HEK293 (cell line): ENCODE measurements around the gene HIPK2.

ENCODE experiments used
- GFI1B ChIP-seq: fragments of 450-650 bp; formaldehyde crosslinking; IDR thresholded peaks from 2 replicates; pipeline ENCODE4 v1.5.1; 2016; ENCODE audit warnings: missing biosample characterization, missing genetic modification characterization
- IKZF3 ChIP-seq: fragments of 450-650 bp; IDR thresholded peaks from 2 replicates; pipeline ENCODE4 v1.5.0; 2018; ENCODE audit warnings: missing biosample characterization, mild to moderate bottlenecking, missing genetic modification characterization, moderate library complexity
- SETDB1 ChIP-seq: IDR thresholded peaks from one replicate; pipeline ENCODE4 v1.6.1; 2017; ENCODE audit warnings: mild to moderate bottlenecking, low read length, moderate library complexity, mixed read lengths; ENCODE audit not compliant: insufficient read length
- ZBTB17 ChIP-seq: fragments of 450-650 bp; formaldehyde crosslinking; IDR thresholded peaks from 2 replicates; pipeline ENCODE4 v1.5.1; 2016; ENCODE audit warnings: missing biosample characterization, missing genetic modification characterization
- ZBTB26 ChIP-seq: fragments of 450-650 bp; formaldehyde crosslinking; optimal IDR thresholded peaks from 2 replicates; pipeline ENCODE3; 2016; ENCODE audit warnings: missing biosample characterization, mild to moderate bottlenecking, missing genetic modification characterization
- ZNF132 ChIP-seq: fragments of 450-650 bp; formaldehyde crosslinking; IDR thresholded peaks from 2 replicates; pipeline ENCODE4 v1.5.1; 2017; ENCODE audit warnings: missing biosample characterization, missing genetic modification characterization, borderline replicate concordance
- ZNF133 ChIP-seq: fragments of 450-650 bp; formaldehyde crosslinking; IDR thresholded peaks from 2 replicates; pipeline ENCODE4 v1.5.1; 2016; ENCODE audit warnings: missing biosample characterization, missing genetic modification characterization
- ZNF175 ChIP-seq: fragments of 450-650 bp; formaldehyde crosslinking; IDR thresholded peaks from 2 replicates; pipeline ENCODE4 v1.5.1; 2016; ENCODE audit warnings: missing biosample characterization, missing genetic modification characterization
- ZNF423 ChIP-seq: fragments of 450-650 bp; formaldehyde crosslinking; IDR thresholded peaks from 2 replicates; pipeline ENCODE4 v1.5.1; 2016; ENCODE audit warnings: missing biosample characterization, missing genetic modification characterization
- TF ChIP-seq, protein P1 (sequence below): fragments of 450-650 bp; formaldehyde crosslinking; IDR thresholded peaks from 2 replicates; pipeline ENCODE4 v1.5.1; 2016; ENCODE audit warnings: missing biosample characterization, missing genetic modification characterization

GRCh38 chr7:139587535-139587934 is 190.3 kb downstream of the HIPK2 start:
- TF ChIP-seq ZBTB26 (tag by site-specific recombination) (no peak), ZNF132 (tag by site-specific recombination) (no peak), ZNF175 (no peak), GFI1B (tag by site-specific recombination) (no peak), IKZF3 (tag by site-specific recombination) (no peak), ZBTB17 (tag by site-specific recombination) (no peak), ZNF133 (tag by site-specific recombination) (no peak), SETDB1 (no peak), ZNF423 (tag by site-specific recombination) (no peak)
- TF ChIP-seq, protein P1, sequence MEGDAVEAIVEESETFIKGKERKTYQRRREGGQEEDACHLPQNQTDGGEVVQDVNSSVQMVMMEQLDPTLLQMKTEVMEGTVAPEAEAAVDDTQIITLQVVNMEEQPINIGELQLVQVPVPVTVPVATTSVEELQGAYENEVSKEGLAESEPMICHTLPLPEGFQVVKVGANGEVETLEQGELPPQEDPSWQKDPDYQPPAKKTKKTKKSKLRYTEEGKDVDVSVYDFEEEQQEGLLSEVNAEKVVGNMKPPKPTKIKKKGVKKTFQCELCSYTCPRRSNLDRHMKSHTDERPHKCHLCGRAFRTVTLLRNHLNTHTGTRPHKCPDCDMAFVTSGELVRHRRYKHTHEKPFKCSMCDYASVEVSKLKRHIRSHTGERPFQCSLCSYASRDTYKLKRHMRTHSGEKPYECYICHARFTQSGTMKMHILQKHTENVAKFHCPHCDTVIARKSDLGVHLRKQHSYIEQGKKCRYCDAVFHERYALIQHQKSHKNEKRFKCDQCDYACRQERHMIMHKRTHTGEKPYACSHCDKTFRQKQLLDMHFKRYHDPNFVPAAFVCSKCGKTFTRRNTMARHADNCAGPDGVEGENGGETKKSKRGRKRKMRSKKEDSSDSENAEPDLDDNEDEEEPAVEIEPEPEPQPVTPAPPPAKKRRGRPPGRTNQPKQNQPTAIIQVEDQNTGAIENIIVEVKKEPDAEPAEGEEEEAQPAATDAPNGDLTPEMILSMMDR (tag by site-specific recombination) = no peak
